GM19025 (cell line): ENCODE results near the gene FAM50B.

Experiments used
- ATAC-seq: cut with Tn5 transposase; IDR thresholded peaks from one replicate; pipeline ENCODE4 v1.9.1; 2021; ENCODE audit warnings: mild to moderate bottlenecking, low read depth, moderate library complexity; ENCODE audit not compliant: unreplicated experiment

FAM50B gene

DNA sequence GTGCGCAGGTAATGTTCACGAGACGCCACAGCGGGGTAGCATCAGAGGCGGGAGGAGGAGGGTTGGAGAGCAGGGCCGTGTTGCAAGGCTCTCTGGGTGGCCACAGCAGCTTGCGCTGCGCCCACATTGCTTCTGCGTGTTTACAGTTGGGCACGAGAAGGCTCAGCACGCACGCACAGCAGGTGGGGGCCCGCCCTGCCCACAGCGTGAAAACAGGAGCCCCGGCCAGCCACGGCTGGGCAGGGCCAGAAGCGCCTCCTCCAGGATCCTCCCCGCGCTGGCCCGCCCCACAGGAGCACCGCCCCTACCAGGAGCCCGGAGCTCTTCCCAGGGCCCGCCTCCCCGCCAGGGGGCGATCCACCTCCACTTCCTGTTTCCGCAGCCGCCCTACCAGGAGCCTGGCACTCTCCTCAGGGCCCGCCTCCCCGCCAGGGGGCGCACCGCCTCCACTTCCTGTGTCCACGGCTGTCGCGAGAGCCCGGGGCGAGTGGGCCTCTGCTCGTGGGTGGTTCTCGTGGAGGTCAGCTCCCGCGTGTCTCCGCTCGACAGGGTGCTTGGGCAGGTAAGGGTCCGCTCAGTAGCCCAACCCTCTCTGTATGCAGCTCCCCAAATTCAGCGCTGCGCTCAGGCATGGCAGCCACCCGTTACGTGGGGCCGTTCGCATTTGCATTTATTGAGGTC, at the start of gene FAM50B:
TSS of gene FAM50B (plus strand) at position 449 of the 681 bp plus-strand sequence. CDS start 439 bp downstream, outside the sequence.
- ATAC-seq, result peak; percentile 93

DNA sequence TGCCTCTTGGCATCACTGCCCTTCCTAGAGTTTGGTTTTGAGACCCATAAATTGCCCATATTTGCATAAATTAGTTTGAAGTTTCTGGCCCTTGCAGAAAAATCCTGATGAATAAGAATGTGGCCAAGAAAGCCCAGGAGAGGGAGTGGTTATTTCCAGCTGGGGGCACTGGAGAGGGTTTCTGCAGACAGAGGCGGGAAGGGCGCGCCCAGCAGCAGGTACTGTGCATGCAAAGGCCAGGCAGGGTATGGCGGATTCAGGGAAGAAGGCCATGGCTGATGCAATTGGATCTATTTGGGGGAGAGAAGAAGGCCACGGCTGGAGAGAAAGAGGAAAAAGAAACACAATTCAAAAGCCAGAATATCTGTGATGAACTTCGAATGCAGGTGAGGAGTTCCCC, 49.5 kb upstream of the FAM50B start:
- ATAC-seq, result no peak

GRCh38 chr6:3800850-3801591, 48.2 kb upstream of the FAM50B start:
- no peak for ATAC-seq

DNA sequence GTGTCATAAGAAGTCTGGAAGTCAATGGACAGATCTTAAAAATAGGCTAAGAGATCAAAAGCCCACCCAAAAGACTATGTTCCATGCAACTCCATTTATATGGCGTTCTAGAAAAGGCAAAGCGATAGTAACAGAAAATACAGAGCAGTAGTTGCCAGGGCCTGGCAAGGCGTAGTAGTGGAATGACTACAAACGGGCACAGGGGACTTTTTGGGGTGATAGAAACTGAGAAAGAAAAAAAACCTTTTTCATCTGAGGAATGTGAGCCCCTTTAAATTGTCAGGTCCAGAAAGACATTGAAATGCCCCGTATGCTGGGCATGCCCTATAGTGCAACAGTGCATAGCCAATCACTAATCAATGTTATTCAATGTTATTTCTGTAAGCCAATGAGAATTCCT, 47.2 kb upstream of the FAM50B start:
- ATAC-seq, result peak; percentile 59

DNA sequence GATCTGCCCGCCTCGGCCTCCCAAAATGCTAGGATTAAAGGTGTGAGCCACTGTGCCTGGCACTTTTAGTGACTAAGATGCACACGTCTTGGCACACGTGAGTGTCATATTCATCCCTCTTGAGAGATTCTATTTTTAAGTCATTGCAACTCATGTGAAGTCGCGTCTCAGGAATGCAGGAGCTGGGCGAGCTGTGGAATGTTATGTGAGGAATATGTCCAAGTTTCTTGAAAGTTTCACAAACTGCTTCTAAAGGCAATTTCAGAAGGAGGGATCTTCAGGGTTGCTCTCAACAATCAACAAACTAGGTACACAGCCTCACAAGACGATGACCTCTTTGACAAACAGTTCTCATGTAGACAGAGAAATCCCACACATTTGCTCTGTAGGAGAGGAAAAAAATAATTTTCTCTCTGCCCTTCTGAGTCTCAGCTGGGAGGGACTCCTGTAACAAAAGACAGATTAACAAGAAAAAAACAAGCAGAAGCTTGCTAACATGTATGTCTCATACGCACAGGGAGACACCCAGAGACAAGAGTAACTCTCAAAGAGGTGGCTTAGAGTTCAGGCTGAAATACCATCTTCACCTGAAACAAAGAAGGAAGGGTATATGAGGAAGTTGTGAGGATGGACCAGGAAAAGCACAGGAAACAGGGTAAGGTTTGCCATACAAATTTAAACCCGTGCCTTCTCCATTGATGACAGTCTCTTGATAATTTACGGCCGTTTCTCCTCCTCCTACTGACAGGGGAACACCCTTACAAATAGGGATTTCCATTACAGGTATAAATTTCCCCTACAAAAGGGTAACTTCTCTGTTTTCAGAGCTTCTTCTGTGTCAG, 45.3 kb upstream of the FAM50B start:
- no peak for ATAC-seq

DNA sequence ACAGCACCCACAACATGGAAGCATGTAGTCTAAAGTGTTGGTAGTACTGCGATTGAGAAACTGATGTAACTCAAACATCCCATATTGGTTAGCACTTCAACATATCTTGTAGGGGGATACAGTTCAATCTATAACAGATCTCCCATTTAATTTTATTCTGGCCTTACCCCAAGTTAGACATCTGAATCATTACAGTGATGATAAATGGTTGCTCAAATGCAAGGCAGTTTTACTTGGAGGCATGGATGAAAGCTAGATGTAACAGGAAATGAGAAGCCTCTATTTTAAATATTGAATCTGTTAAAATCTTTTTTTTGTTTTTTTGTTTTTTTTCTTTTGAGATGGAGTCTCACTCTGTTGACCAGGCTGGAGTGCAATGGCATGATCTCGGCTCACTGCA, 44.2 kb upstream of the FAM50B start:
- no peak for ATAC-seq

- no peak for ATAC-seq
Measured at GRCh38 chr6:3805448-3806123, 43.6 kb upstream of the FAM50B start.

GRCh38 chr6:3806169-3806922, 42.8 kb upstream of the FAM50B start:
- no peak for ATAC-seq

DNA sequence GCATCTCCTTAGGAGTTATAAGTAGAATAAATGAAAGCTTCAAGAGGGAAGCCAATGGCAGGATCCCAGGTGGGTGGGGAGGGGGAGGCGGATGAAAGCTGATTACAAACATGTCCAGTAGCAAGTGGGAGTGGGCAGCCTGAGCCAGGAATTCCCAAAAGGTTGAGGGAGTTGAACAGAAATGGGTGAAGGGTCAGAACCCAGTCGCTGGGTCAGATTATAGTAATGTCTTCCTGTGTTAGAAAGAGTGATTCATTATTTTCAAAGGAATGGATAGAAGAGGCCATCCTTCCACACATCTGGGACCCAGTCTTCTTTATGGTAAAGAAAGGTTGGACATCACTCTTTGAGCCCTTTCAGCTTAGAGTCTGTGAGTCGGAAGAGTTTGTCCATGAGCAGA, 41.0 kb upstream of the FAM50B start:
- ATAC-seq, result no peak

DNA sequence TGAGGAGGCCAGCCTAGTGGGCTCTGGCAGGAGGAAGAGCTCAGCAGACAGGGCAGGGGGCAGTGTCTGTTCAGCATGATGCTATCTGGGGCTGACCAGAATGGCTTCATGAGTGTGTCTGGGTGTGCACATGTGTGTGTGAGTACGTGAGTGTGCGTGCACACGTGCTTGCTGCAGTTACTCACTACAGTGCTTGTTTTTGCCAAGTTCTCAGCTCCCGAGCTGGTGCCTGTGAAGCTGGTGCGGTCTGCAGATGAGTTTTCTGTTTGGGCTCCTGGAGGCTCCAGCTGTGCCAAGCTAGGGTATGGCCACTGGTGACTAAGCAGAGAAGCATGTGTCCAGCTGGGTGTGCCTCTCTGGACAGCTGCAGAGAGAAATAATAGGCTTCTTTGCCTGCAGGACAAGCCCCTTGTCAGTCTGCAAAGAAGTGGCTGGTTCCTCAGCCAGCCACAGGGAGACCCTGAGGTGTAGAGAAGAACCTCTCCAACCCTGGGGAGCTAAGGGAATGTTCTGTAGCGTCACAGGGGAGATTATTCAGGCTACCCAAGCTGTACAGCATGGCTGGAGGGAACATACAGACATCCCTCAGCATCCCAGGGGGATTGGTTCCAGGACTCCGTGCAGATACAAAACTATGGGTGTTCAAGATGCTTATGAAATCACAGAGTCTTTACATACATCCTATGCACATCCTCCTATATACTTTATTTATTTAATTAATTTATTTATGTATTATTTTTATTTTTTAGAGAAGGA, 40.2 kb upstream of the FAM50B start:
- no peak for ATAC-seq

DNA sequence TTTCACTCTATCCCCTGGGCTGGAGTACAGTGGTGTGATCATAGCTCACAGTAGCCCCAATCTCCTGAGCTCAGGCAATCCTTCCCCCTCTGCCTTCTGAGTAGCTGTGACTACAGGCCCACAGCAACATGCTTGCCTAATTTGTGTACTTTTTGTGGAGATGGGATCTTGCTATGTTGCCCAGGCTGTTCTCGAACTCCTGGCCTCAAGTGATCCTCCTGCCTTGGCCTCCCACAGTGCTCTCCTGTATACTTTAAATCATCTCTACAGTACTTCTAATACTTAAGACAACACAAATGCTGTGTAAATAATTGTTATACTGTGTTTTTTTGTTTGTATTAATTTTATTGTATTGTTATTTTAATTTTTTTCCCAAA, 39.7 kb upstream of the FAM50B start:
- ATAC-seq, result no peak

DNA sequence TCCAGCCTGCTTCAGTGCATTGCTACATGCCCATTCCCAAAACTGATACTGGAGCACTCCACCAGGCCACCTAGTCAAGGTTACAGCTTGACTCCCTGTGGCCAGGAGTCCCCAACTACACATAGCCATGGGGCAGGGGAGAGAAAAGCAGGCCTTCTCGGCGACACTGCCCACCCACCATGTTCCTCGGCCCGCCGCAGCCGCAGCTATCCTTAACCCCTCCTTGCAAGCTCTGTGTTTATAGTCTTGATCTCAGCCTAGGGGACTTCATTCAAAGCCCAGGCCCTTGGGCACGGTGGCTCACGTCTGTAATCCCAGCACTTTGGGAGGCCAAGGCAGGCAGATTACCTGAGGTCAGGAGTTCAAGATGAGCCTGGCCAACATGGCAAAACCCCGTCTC, 39.2 kb upstream of the FAM50B start:
- ATAC-seq, result no peak

- no peak for ATAC-seq
Measured at GRCh38 chr6:3811191-3811590, 38.0 kb upstream of the FAM50B start.

GRCh38 chr6:3812596-3812995, 36.6 kb upstream of the FAM50B start:
- ATAC-seq, result no peak

- no peak for ATAC-seq
Measured at GRCh38 chr6:3813150-3813780, 35.9 kb upstream of the FAM50B start.

- no peak for ATAC-seq
Measured at GRCh38 chr6:3813918-3814317, 35.3 kb upstream of the FAM50B start.

DNA sequence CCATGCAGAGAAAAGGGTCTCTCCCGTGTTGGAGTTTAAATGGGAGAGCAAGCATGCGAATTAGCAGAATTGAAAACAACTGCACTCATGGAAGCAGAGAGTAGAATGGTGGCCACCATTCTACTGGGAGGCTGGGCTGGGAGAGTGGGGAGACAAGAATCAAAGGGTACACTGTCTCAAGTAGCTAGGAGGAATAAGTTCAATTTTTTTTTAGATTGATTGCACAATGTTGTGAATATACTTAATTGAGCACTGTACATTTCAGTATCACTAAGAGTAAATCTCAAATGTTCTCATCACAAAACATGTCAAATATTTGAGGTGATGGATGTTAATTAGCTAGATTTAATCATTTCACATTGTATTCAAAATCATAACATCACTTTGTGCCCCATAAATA, 34.6 kb upstream of the FAM50B start:
- ATAC-seq, result no peak

GRCh38 chr6:3816251-3816650, 32.9 kb upstream of the FAM50B start:
- ATAC-seq, result no peak
